ENCODE measurements around the gene RNU1-2. TPM values are rescaled to one million over a fixed set of nuclear protein-coding genes. Genes with fewer than 3 reads are reported as not detected.
"Not testable (repeated sequence)": the region's sequence is repeated elsewhere in the genome, so short reads cannot be mapped to it uniquely, and the experiment has no call there.

RNU1-2 gene
- total and polyA plus RNA-seq, 8 donors, result under 0.01 to 9,966 (median under 0.01) TPM; not detected in 3

GRCh38 chr1:16927256-16927655 lies 31.5 kb downstream of the RNU1-2 start:
- H3K4me3 ChIP-seq, result no peak overlapping the region
- H3K4me1 ChIP-seq, result peaks cover 0 to 11% (median 5%) of the 10 kb centered on the region in 4 donors
- DNase-seq, result peak in 1 of 2 donors; percentile 43
- H3K9me3 ChIP-seq, result no peaks in the 10 kb centered on the region
- intact Hi-C loops (cut with DNase I; ENCODE audit: low total_unique reads), result no loop called here
- peaks cover 0 to 36% (median 18%) of the 10 kb centered on the region in 4 donors for H3K36me3 ChIP-seq
- H3K27me3 ChIP-seq, result peaks cover 0 to 10% (median 0%) of the 10 kb centered on the region in 3 donors
- 74 to 91% (median 80%) methylated on average over 14 of the region's 14 CpGs for WGBS, 5 donors
- TF ChIP-seq POLR2A (IDR thresholded peaks at IDR 0.05), result no peak
- no peak for TF ChIP-seq EP300 (IDR thresholded peaks at IDR 0.05)
- no peak for TF ChIP-seq POLR2AphosphoS5 (IDR thresholded peaks at IDR 0.05)
- no peak for TF ChIP-seq CTCF (IDR thresholded peaks at IDR 0.05)
- no peak overlapping the region for H3K27ac ChIP-seq

GRCh38 chr1:16927711-16928485 lies 32.1 kb downstream of the RNU1-2 start:
- Histone ChIP-seq H3K4me1 (peaks cover 0 to 11% (median 5%) of the 10 kb centered on the region in 4 donors), H3K9me3 (no peaks in the 10 kb centered on the region), H3K27me3 (peaks cover 0 to 3% (median 0%) of the 10 kb centered on the region in 3 donors), H3K36me3 (peaks cover 0 to 42% (median 21%) of the 10 kb centered on the region in 4 donors), H3K4me3 (no peak overlapping the region), H3K27ac (no peak overlapping the region)
- DNase-seq, result no peak
- TF ChIP-seq POLR2A (IDR thresholded peaks at IDR 0.05) (no peak), POLR2AphosphoS5 (IDR thresholded peaks at IDR 0.05) (no peak), CTCF (IDR thresholded peaks at IDR 0.05) (no peak), EP300 (IDR thresholded peaks at IDR 0.05) (no peak)
- intact Hi-C loops (cut with DNase I; ENCODE audit: low total_unique reads), result no loop called here
- 80 to 88% (median 83%) methylated on average over 11 to 13 of the region's 13 CpGs for whole genome bisulfite sequencing, 5 donors

GRCh38 chr1:16929146-16930041 lies 33.6 kb downstream of the RNU1-2 start:
- H3K27ac ChIP-seq, result not testable (repeated sequence)

GRCh38 chr1:16931206-16931934 lies 35.6 kb downstream of the RNU1-2 start:
- H3K4me3 ChIP-seq; H3K27ac ChIP-seq; H3K4me1 ChIP-seq; DNase-seq; intact Hi-C loops (cut with DNase I; ENCODE audit: low total_unique reads); H3K9me3 ChIP-seq; H3K27me3 ChIP-seq: not testable (repeated sequence)
- 87 to 92% (median 88%) methylated on average over 18 of the region's 18 CpGs for WGBS, 5 donors
- H3K36me3 ChIP-seq, result peaks cover 0 to 67% (median 34%) of the 10 kb centered on the region in 4 donors

More at GRCh38 chr1:16929146-16930041, 33.6 kb downstream of the RNU1-2 start:
- H3K9me3 ChIP-seq; intact Hi-C loops (cut with DNase I; ENCODE audit: low total_unique reads); DNase-seq; H3K4me3 ChIP-seq; H3K27me3 ChIP-seq: not testable (repeated sequence)
- Histone ChIP-seq H3K4me1 (peaks cover 0 to 11% (median 5%) of the 10 kb centered on the region in 4 donors), H3K36me3 (peaks cover 0 to 52% (median 23%) of the 10 kb centered on the region in 4 donors)
- WGBS, 5 donors, result 73 to 87% (median 81%) methylated on average over 21 to 24 of the region's 24 CpGs

GRCh38 chr1:16933945-16934344 lies 38.2 kb downstream of the RNU1-2 start:
- H3K27ac ChIP-seq; H3K4me1 ChIP-seq; H3K4me3 ChIP-seq; DNase-seq; H3K9me3 ChIP-seq; intact Hi-C loops (cut with DNase I; ENCODE audit: low total_unique reads); H3K27me3 ChIP-seq: not testable (repeated sequence)
- peaks cover 2 to 93% (median 58%) of the 10 kb centered on the region in 4 donors for H3K36me3 ChIP-seq

- H3K27me3 ChIP-seq; H3K4me3 ChIP-seq; H3K4me1 ChIP-seq; H3K9me3 ChIP-seq; DNase-seq; H3K27ac ChIP-seq; intact Hi-C loops (cut with DNase I; ENCODE audit: low total_unique reads): not testable (repeated sequence)
- 83 to 95% (median 90%) methylated on average over 16 of the region's 16 CpGs for WGBS, 5 donors
- H3K36me3 ChIP-seq, result peaks cover 2 to 98% (median 65%) of the 10 kb centered on the region in 4 donors
These were observed 40.8 kb downstream of the RNU1-2 start for GRCh38 chr1:16936580-16936979.
